Measurements from ENCODE around the gene SLC25A3.
A peak's percentile ranks its signal among the peaks of the same experiment; 100 is the strongest.
"Not testable (repeated sequence)": the region's sequence is repeated elsewhere in the genome, so short reads cannot be mapped to it uniquely, and the experiment has no call there.

Gene SLC25A3

GRCh38 chr12:98595243-98595988 lies 1.9 kb downstream of the SLC25A3 start:
- no peak for DNase-seq (ENCODE audit: low read depth)

GRCh38 chr12:98597313-98597712 lies 3.8 kb downstream of the SLC25A3 start:
- DNase-seq (ENCODE audit: low read depth), result not testable (repeated sequence)

- DNase-seq (ENCODE audit: low read depth), result no peak
Observed at GRCh38 chr12:98601924-98602323, 8.4 kb downstream of the SLC25A3 start.

DNA sequence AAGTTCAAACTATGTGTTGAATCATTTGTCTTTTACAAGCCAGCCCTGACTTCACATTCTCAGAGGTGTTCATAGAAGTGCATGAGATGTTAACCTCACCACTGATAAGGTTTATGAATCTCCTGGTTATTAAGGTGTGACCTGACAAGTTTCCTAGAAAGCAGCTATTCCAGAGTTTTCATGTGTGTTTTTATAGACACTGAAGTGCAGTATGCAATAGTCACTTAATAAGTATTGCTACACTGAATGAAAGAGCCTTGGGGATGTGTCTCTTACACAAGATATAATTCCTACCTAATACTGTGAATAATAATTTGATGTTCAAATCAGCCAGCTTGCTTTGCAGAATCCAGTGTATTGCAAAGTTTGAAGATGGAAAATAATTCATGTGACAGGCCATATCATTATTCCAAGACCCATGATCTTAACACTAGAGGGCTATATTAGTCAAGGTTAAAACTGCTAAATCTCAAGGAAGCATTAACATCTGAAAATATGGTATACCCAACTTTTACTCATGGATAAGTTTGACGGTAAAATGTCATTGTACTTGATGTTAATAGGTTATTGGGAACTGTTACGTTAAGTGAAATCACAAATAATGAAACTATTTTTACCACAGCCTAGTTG lies 13.0 kb downstream of the SLC25A3 start:
- DNase-seq (ENCODE audit: low read depth), result no peak

GRCh38 chr12:98610596-98610995 lies 17.1 kb downstream of the SLC25A3 start:
- DNase-seq (ENCODE audit: low read depth), result no peak

DNA sequence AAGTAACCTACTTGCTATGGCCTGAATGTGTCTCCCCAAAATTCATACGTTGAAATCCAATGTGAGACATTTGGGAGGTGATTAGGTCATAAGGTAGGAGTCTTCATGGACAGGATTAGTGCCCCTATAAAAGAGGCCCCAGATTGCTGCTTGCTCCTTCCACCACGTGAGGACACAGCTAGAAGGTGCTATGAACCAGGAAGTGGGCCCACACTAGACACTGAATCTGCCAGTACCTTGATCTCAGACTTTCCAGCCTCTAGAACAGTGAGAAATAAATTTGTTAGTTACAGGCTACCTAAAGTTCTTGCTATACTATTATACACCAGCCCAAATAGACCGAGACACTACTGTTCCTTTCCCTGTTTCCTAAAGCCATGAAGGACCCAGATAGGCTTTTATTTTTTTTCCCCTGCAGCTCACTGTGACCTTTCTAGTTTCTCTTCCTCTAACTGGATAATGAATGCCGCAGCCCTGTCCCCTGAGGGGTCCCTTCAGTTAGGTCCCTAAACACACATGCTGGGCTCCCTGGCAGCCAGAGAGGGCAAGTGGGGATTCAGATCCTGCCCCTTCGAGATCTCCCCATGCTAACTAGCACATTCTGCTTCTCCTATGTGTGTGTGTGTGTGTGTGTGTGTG lies 19.3 kb downstream of the SLC25A3 start:
- DNase-seq (ENCODE audit: low read depth), result no peak

DNA sequence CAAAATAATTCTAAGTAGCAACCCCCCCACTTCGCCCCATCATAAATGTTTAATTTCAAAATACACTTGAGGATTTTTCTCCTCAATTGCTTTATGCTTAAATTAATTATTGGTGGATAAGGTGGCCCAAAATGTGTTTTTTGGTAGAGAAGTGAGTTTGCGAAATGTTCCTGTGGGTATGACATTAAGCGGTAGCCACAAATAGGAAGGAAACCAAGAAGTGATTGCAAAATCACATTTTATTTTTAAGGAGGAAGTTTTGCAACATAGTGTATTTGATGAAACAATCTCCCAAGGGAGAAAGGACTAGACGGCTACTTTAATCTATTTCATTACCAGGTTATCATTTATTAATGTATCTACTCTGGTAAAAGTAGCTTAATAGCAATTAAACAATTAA lies 25.5 kb downstream of the SLC25A3 start:
- no peak for DNase-seq (ENCODE audit: low read depth)

DNA sequence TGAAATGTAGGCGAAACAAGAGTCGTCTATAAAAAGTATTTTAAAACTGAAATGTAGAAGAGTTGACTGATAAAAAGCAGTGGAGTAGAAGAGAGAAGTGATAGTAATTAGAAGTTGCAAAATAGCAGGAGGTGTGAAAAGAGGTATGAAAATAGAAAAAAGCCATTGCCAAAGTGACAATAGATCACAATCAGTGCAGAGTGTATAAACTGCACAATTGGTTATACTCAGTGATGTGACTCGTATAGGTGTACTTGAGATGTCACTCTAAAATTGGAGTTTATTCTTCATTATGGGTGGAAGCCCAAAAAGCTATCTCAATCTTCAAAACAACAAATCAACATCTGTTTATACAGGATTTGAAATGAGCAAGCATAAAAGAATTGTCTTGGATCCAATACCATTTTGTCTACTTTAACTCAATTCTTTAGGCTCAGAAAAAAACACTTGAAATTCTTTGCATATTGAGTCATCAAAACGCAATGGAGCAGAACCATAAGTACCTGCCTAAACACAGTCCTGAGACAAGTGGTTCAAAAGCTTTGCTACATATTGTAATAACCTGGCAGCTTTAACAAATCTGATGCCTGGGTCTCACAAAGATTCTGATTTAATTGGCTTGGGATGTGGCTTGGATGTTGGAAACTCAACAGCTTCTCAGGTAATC lies 42.3 kb downstream of the SLC25A3 start:
- DNase-seq (ENCODE audit: low read depth), result no peak

DNA sequence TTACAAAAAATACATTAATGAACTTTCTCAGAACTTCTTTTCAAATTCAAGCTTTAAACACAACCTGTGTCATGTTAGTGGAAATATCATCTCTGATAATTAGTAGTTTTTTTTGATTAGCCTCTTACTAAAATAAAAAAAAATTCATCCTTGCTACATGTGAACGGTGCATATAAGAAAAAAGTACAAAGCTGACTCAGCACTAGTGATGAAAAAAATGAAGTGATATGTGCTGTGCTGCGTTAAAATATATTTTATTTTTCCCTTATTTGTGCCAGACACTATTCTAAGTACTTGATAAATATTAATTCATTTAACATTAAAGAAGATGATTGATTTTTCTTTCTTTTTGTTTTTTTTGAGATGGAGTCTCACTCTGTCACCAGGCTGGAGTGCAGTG lies 43.6 kb downstream of the SLC25A3 start:
- no peak for DNase-seq (ENCODE audit: low read depth)

- DNase-seq (ENCODE audit: low read depth), result no peak
Observed at GRCh38 chr12:98638009-98638408, 44.5 kb downstream of the SLC25A3 start.

DNA sequence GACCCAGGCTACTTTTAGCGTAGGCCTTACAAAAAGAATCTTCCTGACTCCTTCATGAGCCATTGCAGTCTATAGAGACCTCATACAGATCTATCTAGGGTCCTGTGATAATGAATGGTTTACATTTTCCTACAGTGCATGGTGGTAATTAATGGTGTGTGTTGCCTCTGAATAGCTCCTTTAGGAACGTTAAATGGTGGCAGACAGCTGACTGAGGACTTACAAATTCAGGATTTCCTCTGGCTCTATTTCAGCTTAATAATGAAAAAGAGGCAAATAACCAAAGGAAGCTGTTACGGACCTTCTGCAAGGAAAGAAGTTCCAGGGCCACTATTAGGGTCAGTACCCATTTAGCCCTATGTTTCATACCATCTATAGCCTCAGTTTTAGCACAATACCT lies 46.0 kb downstream of the SLC25A3 start:
- no peak for DNase-seq (ENCODE audit: low read depth)

- not testable (repeated sequence) for DNase-seq (ENCODE audit: low read depth)
Observed at GRCh38 chr12:98642801-98643200, 49.3 kb downstream of the SLC25A3 start.

- DNase-seq (ENCODE audit: low read depth), result peak; percentile 13
Observed at GRCh38 chr12:98644433-98644711, 50.9 kb downstream of the SLC25A3 start.

- peak; percentile 96 for DNase-seq (ENCODE audit: low read depth)
Observed at GRCh38 chr12:98644712-98645571, 51.5 kb downstream of the SLC25A3 start, which contains the start of the genes APAF1 and IKBIP. TSS of gene APAF1 (plus strand) at chr12:98645290. CDS start at chr12:98648360, 3,070 bp downstream. TSS of gene IKBIP (minus strand) at chr12:98644788. CDS start at chr12:98644701, 87 bp downstream.

GRCh38 chr12:98645572-98646067 lies 52.1 kb downstream of the SLC25A3 start:
- DNase-seq (ENCODE audit: low read depth), result no peak

GRCh38 chr12:98646294-98647090 lies 53.0 kb downstream of the SLC25A3 start:
- no peak for DNase-seq (ENCODE audit: low read depth)

GRCh38 chr12:98651328-98651727 lies 57.8 kb downstream of the SLC25A3 start:
- no peak for DNase-seq (ENCODE audit: low read depth)

DNA sequence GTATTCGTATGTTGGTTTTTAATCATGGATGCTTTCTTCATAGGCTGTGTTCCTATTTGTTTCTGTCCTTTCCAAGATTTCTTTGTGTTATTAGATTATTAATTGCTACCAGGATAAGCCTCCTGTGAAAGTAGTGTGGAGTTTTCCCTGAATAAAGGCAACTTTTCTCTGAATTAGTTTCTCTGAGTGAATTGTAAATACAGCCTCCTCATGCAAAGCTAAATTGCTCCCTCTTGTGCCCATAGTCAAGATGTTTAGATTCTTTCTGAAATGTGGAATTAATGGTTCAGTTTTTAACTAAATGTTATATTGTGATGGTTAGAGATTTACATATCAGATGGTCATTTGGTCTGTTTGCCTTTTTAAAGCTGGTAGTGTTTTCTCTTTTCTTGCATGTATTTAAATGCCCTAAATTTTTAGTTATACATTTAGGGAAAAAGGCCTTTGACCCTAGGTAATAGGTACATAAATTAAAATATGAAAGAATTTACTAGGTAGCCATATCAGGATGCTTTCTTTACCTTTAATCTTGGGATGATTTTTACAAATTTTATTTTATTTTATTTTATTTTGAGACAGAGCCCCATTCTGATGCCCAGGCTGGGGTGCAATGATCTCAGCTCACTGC lies 60.5 kb downstream of the SLC25A3 start:
- DNase-seq (ENCODE audit: low read depth), result no peak
